ENCODE data around the gene HOXB7. TPM values are rescaled to one million over a fixed set of nuclear protein-coding genes. Genes with fewer than 3 reads are reported as not detected.

Gene HOXB7
- total and polyA plus RNA-seq, 7 donors, result 1.1 to 67.3 (median 6.6) TPM

DNA sequence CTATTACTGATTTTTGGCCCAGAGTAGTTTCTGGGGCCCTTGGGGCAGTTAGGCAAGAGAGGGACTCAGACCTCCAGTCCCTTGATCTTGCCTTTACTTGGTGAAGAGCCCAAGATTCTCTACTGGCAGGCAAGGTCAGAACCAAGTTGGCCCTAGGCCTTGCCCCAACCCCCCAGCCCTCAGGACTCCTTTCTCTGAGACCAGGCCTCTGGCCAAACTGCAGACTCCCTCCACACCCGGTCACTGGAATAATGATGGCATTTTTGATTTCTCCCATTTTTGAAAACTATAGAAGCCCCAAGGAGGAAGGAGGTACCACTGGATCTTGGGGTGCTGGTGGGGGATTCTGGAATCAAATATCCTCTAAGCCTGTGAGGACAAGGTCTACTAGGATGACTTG, 33.3 kb upstream of the HOXB7 start:
- Histone ChIP-seq H3K27me3 (peaks cover 51 to 99% (median 85%) of the 10 kb centered on the region in 3 donors), H3K4me3 (no peak overlapping the region), H3K9me3 (no peaks in the 10 kb centered on the region), H3K36me3 (no peaks in the 10 kb centered on the region), H3K27ac (no peak overlapping the region), H3K4me1 (peaks cover 0 to 21% (median 15%) of the 10 kb centered on the region in 4 donors)
- no peak for TF ChIP-seq POLR2AphosphoS5 (IDR thresholded peaks at IDR 0.05)
- no peak for TF ChIP-seq POLR2A (IDR thresholded peaks at IDR 0.05)
- no peak for TF ChIP-seq EP300 (IDR thresholded peaks at IDR 0.05)
- TF ChIP-seq, protein P1, sequence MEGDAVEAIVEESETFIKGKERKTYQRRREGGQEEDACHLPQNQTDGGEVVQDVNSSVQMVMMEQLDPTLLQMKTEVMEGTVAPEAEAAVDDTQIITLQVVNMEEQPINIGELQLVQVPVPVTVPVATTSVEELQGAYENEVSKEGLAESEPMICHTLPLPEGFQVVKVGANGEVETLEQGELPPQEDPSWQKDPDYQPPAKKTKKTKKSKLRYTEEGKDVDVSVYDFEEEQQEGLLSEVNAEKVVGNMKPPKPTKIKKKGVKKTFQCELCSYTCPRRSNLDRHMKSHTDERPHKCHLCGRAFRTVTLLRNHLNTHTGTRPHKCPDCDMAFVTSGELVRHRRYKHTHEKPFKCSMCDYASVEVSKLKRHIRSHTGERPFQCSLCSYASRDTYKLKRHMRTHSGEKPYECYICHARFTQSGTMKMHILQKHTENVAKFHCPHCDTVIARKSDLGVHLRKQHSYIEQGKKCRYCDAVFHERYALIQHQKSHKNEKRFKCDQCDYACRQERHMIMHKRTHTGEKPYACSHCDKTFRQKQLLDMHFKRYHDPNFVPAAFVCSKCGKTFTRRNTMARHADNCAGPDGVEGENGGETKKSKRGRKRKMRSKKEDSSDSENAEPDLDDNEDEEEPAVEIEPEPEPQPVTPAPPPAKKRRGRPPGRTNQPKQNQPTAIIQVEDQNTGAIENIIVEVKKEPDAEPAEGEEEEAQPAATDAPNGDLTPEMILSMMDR (IDR thresholded peaks at IDR 0.05), result no peak
- DNase-seq, result no peak
- intact Hi-C loops (cut with DNase I), result no loop called here
- WGBS, 2 donors, result 27 to 64% methylated on average over 1 of the region's 1 CpG

DNA sequence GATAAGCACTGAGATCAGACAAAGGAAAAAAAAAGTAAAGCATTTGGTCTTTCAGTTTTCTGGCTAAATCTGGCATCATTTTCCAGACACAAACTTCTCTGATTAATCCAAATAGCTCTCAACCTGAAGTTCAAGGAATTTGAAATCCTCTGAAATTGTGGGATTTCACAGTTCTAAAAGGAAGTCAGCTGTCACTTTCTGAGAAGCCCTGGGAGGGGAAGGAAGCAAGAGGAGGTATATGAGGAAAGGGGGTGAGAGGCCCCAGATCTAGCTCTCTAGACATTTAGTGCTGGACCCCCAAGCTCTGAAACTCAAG, 32.8 kb upstream of the HOXB7 start:
- H3K4me3 ChIP-seq, result no peak overlapping the region
- H3K27ac ChIP-seq, result no peak overlapping the region
- H3K9me3 ChIP-seq, result no peaks in the 10 kb centered on the region
- H3K4me1 ChIP-seq, result peaks cover 0 to 21% (median 15%) of the 10 kb centered on the region in 4 donors
- DNase-seq, result no peak
- H3K27me3 ChIP-seq, result peaks cover 51 to 99% (median 88%) of the 10 kb centered on the region in 3 donors
- no peaks in the 10 kb centered on the region for H3K36me3 ChIP-seq
- TF ChIP-seq POLR2AphosphoS5 (IDR thresholded peaks at IDR 0.05) (no peak), EP300 (IDR thresholded peaks at IDR 0.05) (no peak), POLR2A (IDR thresholded peaks at IDR 0.05) (no peak)
- TF ChIP-seq, protein P1 (IDR thresholded peaks at IDR 0.05), result no peak
- intact Hi-C loops (cut with DNase I), result no loop called here

DNA sequence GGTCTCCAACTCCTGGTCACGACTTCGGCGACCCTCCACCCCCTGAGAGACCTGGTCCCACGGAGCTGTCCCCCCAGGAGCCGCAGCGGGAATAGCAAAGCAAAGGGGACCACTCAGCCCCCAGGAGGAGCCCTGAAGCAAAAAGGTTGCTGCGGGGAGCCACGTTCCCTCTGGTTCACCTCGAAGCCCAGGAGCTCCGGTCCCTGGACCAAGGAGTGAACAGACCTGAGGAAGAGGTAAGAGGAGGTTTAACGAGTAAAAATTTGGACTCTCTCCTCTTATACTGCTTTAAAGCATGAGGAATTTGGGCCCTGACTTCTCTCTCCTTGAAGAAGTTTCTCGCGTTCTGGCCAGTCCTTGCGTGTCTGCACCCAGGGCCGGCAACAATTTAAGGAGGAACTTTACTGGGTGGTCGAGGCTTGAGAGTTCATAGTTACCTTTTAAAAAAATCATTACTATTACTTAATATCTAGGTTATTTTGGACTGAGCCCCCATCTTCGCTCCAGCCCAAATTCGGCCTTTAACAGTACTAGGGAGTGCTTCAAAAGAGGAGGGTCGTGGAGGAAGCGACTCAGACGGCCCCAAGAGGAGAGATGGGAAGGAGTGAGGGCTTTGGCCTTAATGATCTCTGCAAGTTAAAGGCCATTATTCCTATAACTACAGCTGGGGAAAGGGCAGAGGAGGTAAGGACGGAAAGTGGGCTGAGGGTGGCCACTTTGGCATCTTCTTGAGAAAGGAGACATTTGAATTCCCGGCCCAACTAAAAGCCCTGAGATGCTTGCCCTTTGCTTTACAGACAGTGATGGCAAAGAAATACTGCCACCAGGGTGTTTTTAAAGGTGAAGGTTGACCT, 32.3 kb upstream of the HOXB7 start:
- Histone ChIP-seq H3K4me3 (no peak overlapping the region), H3K27me3 (peaks cover 48 to 99% (median 86%) of the 10 kb centered on the region in 3 donors), H3K36me3 (no peaks in the 10 kb centered on the region), H3K4me1 (peaks cover 0 to 21% (median 15%) of the 10 kb centered on the region in 4 donors), H3K9me3 (no peaks in the 10 kb centered on the region), H3K27ac (no peak overlapping the region)
- WGBS, 2 donors, result 16 to 46% methylated on average over 23 of the region's 23 CpGs
- intact Hi-C loops (cut with DNase I), result no loop called here
- DNase-seq, result peak; percentile 7
- TF ChIP-seq EP300 (IDR thresholded peaks at IDR 0.05), result no peak
- TF ChIP-seq, protein P1 (IDR thresholded peaks at IDR 0.05), result no peak
- TF ChIP-seq POLR2A (IDR thresholded peaks at IDR 0.05), result no peak
- TF ChIP-seq POLR2AphosphoS5 (IDR thresholded peaks at IDR 0.05), result no peak

DNA sequence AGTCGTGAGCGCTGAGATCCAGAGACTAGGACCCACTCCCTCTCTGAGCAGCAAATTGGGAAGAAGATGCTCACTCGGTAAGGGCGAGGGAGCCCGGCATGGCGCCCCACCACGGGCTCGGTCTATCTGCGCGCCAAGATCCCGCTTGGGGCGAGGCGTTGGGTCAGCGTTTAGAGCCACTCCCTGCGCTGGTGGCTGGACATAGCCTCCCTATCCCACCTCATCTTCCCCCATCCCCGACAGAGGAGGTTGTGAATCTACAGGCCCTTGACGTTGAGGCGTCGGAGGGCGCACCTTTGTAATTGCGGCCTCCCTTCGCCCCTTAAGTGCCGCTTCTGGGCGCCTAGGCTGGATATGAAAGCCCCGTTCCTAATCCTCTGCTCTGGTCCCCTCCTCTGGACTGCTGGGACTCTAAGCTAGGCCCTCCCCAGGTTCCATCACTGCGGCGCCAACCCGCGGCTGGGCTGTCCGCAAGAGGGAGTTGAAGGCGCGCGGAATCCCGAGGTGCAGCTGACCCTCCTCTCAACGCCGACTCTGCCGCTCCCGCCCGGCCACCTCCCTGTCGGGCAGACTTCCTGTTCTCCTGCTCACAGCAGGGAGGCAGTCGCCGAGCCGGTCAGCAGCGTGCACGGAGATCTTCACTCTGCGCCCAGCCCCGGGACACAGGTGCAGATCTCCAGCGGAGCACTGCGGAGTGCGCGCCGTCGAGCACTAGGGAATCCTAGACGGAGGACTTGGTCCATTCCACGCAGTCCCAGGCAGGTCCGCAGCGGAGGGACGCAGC, 31.4 kb upstream of the HOXB7 start:
- intact Hi-C loops (cut with DNase I), result no loop called here
- no peak overlapping the region for H3K27ac ChIP-seq
- no peaks in the 10 kb centered on the region for H3K36me3 ChIP-seq
- peaks cover 49 to 99% (median 86%) of the 10 kb centered on the region in 3 donors for H3K27me3 ChIP-seq
- H3K4me3 ChIP-seq, result no peak overlapping the region
- no peaks in the 10 kb centered on the region for H3K9me3 ChIP-seq
- H3K4me1 ChIP-seq, result peaks cover 0 to 15% (median 11%) of the 10 kb centered on the region in 4 donors
- 11% methylated on average over 58 of the region's 58 CpGs for WGBS, 2 donors
- peak; percentile 56 for DNase-seq
- TF ChIP-seq, protein P1 (IDR thresholded peaks at IDR 0.05), result no peak
- TF ChIP-seq POLR2AphosphoS5 (IDR thresholded peaks at IDR 0.05), result no peak
- no peak for TF ChIP-seq EP300 (IDR thresholded peaks at IDR 0.05)
- TF ChIP-seq POLR2A (IDR thresholded peaks at IDR 0.05), result no peak

All from sigmoid colon (tissue), 7 donors.